Esophagus squamous epithelium (tissue), 5 donors: ENCODE measurements around the gene ZNF777. TPM values are rescaled to one million over a fixed set of nuclear protein-coding genes. Genes with fewer than 3 reads are reported as not detected.
A peak's percentile ranks its signal among the peaks of the same experiment; 100 is the strongest.

Experiments used
- DNase-seq: peaks from one replicate; lab custom pipeline; 2025; lab: John Stamatoyannopoulos, UW
- H3K27ac ChIP-seq, 4 donors: fragments of 200-600 bp; sonication (generic); one replicate each; pipeline ENCODE4 v1.5.1; 2016 to 2019; ENCODE audit warnings: mild to moderate bottlenecking in 1 of 4
- H3K27me3 ChIP-seq, 4 donors: fragments of 200-600 bp; sonication (generic); 1 replicate in 3 of 4; 2 replicates in 1 of 4; pipeline versions ENCODE4 v1.5.1 to v1.6.0; 2017 to 2021; ENCODE audit warnings: antibody characterized with exemption in 1 of 4
- H3K36me3 ChIP-seq, 3 donors: fragments of 200-600 bp; sonication (generic); one replicate each; pipeline ENCODE4 v1.5.1; 2016 to 2019
- H3K4me1 ChIP-seq, 3 donors: fragments of 200-600 bp; sonication (generic); one replicate each; pipeline ENCODE4 v1.5.1; 2017 to 2019
- H3K4me3 ChIP-seq, 4 donors: fragments of 200-600 bp; sonication (generic); 1 replicate in 3 of 4; 2 replicates in 1 of 4; pipeline ENCODE4 v1.5.1; 2016 to 2019; ENCODE audit warnings: mild to moderate bottlenecking in 2 of 4, moderate library complexity in 1 of 4
- H3K9me3 ChIP-seq, 3 donors: fragments of 200-600 bp; sonication (generic); one replicate each; pipeline ENCODE4 v1.5.1; 2016 to 2019
- POLR2A ChIP-seq, 4 donors: fragments of 450-650 bp; IDR thresholded peaks; one replicate each; pipeline ENCODE4 v1.6.1; 2017; ENCODE audit warnings: antibody characterized with exemption in 4 of 4, mild to moderate bottlenecking in 4 of 4, moderate library complexity in 3 of 4
- WGBS, 2 donors: methylation state at CpG; one replicate each; pipeline ENCODE4 v1.1.5; 2018; 5-methylcytosine and 5-hydroxymethylcytosine counted together
- intact Hi-C: fragments of 100-400 bp; cut with DNase I; formaldehyde crosslinking; loops from one replicate; pipeline ENCODE4 v1.15.0; 2022
- total RNA-seq, 4 donors: library from RNA; depleted of rRNA; stranded (reverse); fragments of >200 nt; gene quantifications; one replicate each; pipeline ENCODE4 v1.1.0, GENCODE V29; 2016
- TF ChIP-seq, protein P1 (sequence below), 6 experiments: fragments of 450-650 bp in 4 of 6; fragments of 200-600 bp in 2 of 6; sonication (generic) in 2 of 6; IDR thresholded peaks; one replicate each; pipeline ENCODE4 v1.5.1; 2016 to 2019; ENCODE audit warnings: antibody characterized with exemption in 6 of 6, mild to moderate bottlenecking in 4 of 6, moderate library complexity in 4 of 6
- donor health status: DM: yes; HTN: yes; CAD: no.

ZNF777 gene
- total RNA-seq, result 1 to 10 TPM; 4.6 to 9.7 (median 7.8) TPM

DNA sequence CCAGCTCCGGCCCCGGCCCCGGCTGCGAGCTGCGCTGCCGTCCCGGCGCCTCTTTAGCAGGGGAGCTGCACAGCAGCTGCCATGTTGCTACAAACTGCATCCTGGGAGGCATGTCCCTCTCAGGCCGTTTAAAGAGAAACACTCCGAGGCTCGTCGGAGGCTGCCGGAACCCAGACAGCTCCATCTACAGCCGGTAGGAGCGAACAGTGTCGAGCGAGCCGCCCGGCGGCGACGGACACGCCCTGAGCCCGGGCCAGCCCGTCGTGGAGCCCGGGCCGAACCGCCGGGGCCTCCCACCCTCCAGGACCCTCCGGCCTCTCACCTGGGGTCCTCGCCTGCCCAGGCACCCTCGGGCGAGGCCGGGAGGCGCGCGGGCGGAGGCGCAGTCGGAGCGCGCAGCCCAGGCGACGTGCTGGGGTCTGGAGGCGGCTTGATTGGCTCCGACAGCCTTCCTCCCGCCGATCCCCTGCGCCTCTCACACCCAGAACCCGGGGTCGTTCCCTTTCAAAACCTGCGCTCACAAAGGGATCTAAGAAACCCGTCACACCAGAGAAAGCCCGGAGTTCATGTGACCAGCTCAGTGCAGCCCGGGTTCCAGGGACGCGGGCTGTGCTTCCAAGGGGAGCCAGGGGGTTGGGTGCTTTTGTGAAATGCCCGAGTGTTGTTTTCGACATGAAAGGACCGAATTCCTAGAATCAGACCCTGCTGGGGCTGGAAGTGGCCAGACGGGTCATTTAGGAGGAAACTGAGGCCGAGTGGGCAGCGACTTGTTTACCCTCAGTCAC, at the start of gene ZNF777:
ZNF777 (minus strand) TSS at position 570 of the 785 bp plus-strand sequence. CDS start 5,040 bp downstream, outside the sequence.
- Histone ChIP-seq H3K4me1 (peaks cover 6 to 39% (median 8%) of the 10 kb centered on the region in 3 donors), H3K27me3 (no peaks in the 10 kb centered on the region), H3K36me3 (peaks cover 0 to 9% (median 0%) of the 10 kb centered on the region in 3 donors), H3K9me3 (no peaks in the 10 kb centered on the region), H3K27ac (peak within 1 kb of the TSS; percentile 73 to 89 (median 86)), H3K4me3 (peak within 1 kb of the TSS; percentile 60 to 81 (median 78))
- TF ChIP-seq, protein P1, sequence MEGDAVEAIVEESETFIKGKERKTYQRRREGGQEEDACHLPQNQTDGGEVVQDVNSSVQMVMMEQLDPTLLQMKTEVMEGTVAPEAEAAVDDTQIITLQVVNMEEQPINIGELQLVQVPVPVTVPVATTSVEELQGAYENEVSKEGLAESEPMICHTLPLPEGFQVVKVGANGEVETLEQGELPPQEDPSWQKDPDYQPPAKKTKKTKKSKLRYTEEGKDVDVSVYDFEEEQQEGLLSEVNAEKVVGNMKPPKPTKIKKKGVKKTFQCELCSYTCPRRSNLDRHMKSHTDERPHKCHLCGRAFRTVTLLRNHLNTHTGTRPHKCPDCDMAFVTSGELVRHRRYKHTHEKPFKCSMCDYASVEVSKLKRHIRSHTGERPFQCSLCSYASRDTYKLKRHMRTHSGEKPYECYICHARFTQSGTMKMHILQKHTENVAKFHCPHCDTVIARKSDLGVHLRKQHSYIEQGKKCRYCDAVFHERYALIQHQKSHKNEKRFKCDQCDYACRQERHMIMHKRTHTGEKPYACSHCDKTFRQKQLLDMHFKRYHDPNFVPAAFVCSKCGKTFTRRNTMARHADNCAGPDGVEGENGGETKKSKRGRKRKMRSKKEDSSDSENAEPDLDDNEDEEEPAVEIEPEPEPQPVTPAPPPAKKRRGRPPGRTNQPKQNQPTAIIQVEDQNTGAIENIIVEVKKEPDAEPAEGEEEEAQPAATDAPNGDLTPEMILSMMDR (IDR thresholded peaks at IDR 0.05), result peak in 4 of 6 experiments; percentile 32 to 58 (median 48)
- peak in 2 of 4 donors; percentile 30 to 46 for TF ChIP-seq POLR2A (IDR thresholded peaks at IDR 0.05)
- 0% methylated on average over 5 to 8 of the region's 64 CpGs for WGBS, 2 donors
- intact Hi-C loops, result no loop called here
- peak; percentile 15 for DNase-seq

DNA sequence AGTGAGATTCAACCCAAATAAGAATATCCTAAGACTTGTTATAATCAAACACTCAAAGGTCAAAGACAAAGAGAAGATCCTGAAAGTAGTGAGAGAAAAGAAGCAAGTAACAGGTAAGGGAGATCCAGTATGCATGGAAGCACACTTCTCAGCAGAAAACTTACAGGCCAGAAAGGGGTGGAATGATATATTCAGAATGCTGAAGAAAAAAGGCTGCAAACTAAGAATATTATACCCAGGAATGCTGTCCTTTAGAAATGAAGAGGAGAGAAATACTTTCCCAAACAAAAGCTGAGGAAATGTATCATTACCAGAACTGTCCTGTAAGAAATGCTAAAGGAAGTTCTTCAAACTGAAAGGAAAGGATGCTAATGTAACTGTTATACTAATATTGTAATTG, 49.4 kb upstream of the ZNF777 start:
- DNase-seq, result no peak
- H3K4me1 ChIP-seq, result no peaks in the 10 kb centered on the region
- H3K27ac ChIP-seq, result no peak overlapping the region
- peaks cover 0 to 4% (median 0%) of the 10 kb centered on the region in 4 donors for H3K27me3 ChIP-seq
- no peak for TF ChIP-seq POLR2A (IDR thresholded peaks at IDR 0.05)
- TF ChIP-seq, protein P1 (IDR thresholded peaks at IDR 0.05), result no peak
- intact Hi-C loops, result no loop called here
- no peak overlapping the region for H3K4me3 ChIP-seq
- H3K36me3 ChIP-seq, result no peaks in the 10 kb centered on the region
- H3K9me3 ChIP-seq, result peaks cover 0 to 39% (median 21%) of the 10 kb centered on the region in 3 donors

DNA sequence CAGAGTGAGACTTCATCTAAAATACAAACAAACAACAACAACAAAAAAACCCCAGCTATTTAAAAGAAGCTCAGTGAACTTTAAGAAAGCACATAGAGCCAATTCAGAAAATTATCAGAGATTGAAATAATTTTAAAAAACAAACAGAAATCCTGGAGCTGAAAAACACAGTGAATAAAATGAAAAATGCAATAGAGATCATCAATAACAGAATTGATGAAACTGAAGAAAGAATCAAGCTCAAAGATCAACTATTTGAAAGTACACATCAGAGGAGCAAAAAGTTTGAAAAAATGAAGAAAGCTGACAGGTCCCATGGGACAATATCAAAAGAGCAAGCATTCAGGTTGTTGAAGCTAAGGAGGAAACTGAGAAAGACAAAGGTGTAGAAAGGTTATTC, 48.9 kb upstream of the ZNF777 start:
- Histone ChIP-seq H3K9me3 (peaks cover 0 to 39% (median 21%) of the 10 kb centered on the region in 3 donors), H3K36me3 (no peaks in the 10 kb centered on the region), H3K27me3 (peaks cover 0 to 4% (median 0%) of the 10 kb centered on the region in 4 donors), H3K4me3 (no peak overlapping the region), H3K27ac (no peak overlapping the region), H3K4me1 (no peaks in the 10 kb centered on the region)
- no peak for TF ChIP-seq POLR2A (IDR thresholded peaks at IDR 0.05)
- TF ChIP-seq, protein P1 (IDR thresholded peaks at IDR 0.05), result no peak
- DNase-seq, result no peak
- intact Hi-C loops, result no loop called here

DNA sequence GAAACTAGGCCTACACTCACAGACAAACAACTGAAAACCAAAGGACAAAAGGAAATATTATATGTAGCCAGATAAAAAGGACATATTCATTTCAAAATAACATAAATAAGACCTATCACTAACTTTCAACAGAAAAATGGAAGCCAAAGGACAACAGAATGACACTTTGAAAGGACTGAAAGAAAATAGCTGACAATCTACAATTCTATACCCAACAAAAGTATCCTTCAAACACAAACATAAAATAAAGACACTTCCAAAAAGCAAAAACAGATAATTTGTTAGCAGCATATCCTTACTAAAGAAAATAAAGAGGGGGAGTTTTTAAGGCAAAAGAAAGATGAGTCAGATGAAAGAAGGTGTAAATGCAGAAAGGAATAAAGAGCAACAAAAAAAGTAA, 44.7 kb upstream of the ZNF777 start:
- no peak for DNase-seq
- Histone ChIP-seq H3K4me3 (no peak overlapping the region), H3K9me3 (peaks cover 0 to 34% (median 14%) of the 10 kb centered on the region in 3 donors), H3K4me1 (no peaks in the 10 kb centered on the region), H3K27me3 (peaks cover 0 to 8% (median 0%) of the 10 kb centered on the region in 4 donors), H3K27ac (no peak overlapping the region), H3K36me3 (no peaks in the 10 kb centered on the region)
- TF ChIP-seq, protein P1 (IDR thresholded peaks at IDR 0.05), result no peak
- TF ChIP-seq POLR2A (IDR thresholded peaks at IDR 0.05), result no peak
- intact Hi-C loops, result no loop called here

DNA sequence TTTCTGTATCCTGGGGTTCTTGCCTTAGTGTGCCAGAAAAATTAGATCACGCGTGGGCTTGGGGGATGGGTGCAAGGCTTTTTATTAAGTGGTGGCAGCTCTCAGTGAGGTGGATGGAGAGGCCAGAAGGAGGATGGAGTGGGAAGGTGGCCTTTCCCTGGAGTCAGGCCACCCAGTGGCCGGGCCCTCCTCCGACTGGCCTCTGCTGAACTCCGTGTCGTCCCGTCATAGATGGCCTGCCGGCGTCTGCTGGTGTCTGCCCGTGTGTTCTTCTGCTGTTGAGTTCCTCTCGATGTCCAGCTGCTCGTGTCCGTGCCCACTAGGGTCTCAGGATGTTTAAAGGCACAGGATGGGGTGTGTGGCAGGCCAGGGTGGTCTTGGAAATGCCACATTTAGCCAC, 40.8 kb upstream of the ZNF777 start:
- WGBS, 2 donors, result 60 to 93% methylated on average over 1 to 3 of the region's 13 CpGs
- no peak overlapping the region for H3K27ac ChIP-seq
- DNase-seq, result no peak
- TF ChIP-seq, protein P1 (IDR thresholded peaks at IDR 0.05), result no peak
- no peak for TF ChIP-seq POLR2A (IDR thresholded peaks at IDR 0.05)
- H3K4me1 ChIP-seq, result peaks cover 0 to 10% (median 2%) of the 10 kb centered on the region in 3 donors
- H3K4me3 ChIP-seq, result no peak overlapping the region
- H3K36me3 ChIP-seq, result no peaks in the 10 kb centered on the region
- H3K27me3 ChIP-seq, result peaks cover 0 to 8% (median 0%) of the 10 kb centered on the region in 4 donors
- H3K9me3 ChIP-seq, result peaks cover 0 to 7% (median 0%) of the 10 kb centered on the region in 3 donors
- intact Hi-C loops, result no loop called here
